Hepatocyte (in vitro differentiated cells): ENCODE measurements around the gene CDCA7L. TPM values are rescaled to one million over a fixed set of nuclear protein-coding genes. Genes with fewer than 3 reads are reported as not detected.

Source experiments
- DNase-seq: peaks from one replicate; pipeline ENCODE4 v3.0.0-alpha.2; 2016; ENCODE audit warnings: low spot score
- H2AFZ ChIP-seq: fragments of 200-600 bp; sonication (generic); 2 replicates; pipeline ENCODE4 v1.6.0; 2016; ENCODE audit warnings: antibody characterized with exemption, mild to moderate bottlenecking
- H3K27ac ChIP-seq: fragments of 200-600 bp; sonication (generic); 2 replicates; pipeline ENCODE4 v1.5.1; 2016; ENCODE audit warnings: mild to moderate bottlenecking
- H3K27me3 ChIP-seq: fragments of 200-600 bp; sonication (generic); 2 replicates; pipeline ENCODE4 v1.6.1; 2016
- H3K36me3 ChIP-seq: fragments of 200-600 bp; sonication (generic); replicated peaks from 2 replicates; pipeline ENCODE4 v1.5.1; 2016; ENCODE audit warnings: low read depth; ENCODE audit not compliant: insufficient read depth
- H3K4me1 ChIP-seq: fragments of 200-600 bp; sonication (generic); 2 replicates; pipeline ENCODE4 v1.5.1; 2016; ENCODE audit warnings: mild to moderate bottlenecking, moderate library complexity; ENCODE audit not compliant: insufficient read depth
- H3K4me2 ChIP-seq: fragments of 200-600 bp; sonication (generic); 2 replicates; pipeline ENCODE4 v1.6.0; 2016
- H3K4me3 ChIP-seq: fragments of 200-600 bp; sonication (generic); 2 replicates; pipeline ENCODE4 v1.5.1; 2016; ENCODE audit warnings: mild to moderate bottlenecking
- H3K79me2 ChIP-seq: fragments of 200-600 bp; sonication (generic); 2 replicates; pipeline ENCODE4 v1.6.0; 2017; ENCODE audit warnings: mild to moderate bottlenecking
- H3K9me2 ChIP-seq: fragments of 200-600 bp; sonication (generic); replicated peaks from 2 replicates; pipeline ENCODE4 v1.6.0; 2017; ENCODE audit warnings: mild to moderate bottlenecking; ENCODE audit not compliant: insufficient read depth
- H3K9me3 ChIP-seq: fragments of 200-600 bp; sonication (generic); 2 replicates; pipeline ENCODE4 v1.5.1; 2016; ENCODE audit warnings: low read depth, mild to moderate bottlenecking
- H4K20me1 ChIP-seq: fragments of 200-600 bp; sonication (generic); 2 replicates; pipeline ENCODE4 v1.6.0; 2016; ENCODE audit warnings: mild to moderate bottlenecking; ENCODE audit not compliant: insufficient read depth, poor library complexity, severe bottlenecking
- CTCF ChIP-seq: fragments of 200-600 bp; sonication (generic); IDR thresholded peaks from 2 replicates; pipeline ENCODE4 v1.5.1; 2016; ENCODE audit warnings: antibody characterized with exemption, mild to moderate bottlenecking; ENCODE audit not compliant: poor library complexity
- EZH2 ChIP-seq: fragments of 200-600 bp; sonication (generic); IDR thresholded peaks from 2 replicates; pipeline ENCODE4 v1.6.1; 2016; ENCODE audit warnings: antibody characterized with exemption, mild to moderate bottlenecking, borderline replicate concordance
- EZH2phosphoT487 ChIP-seq: fragments of 200-600 bp; sonication (generic); IDR thresholded peaks from one replicate; pipeline ENCODE4 v1.6.1; 2018; ENCODE audit warnings: antibody characterized with exemption, mild to moderate bottlenecking, low read depth, moderate library complexity; ENCODE audit not compliant: unreplicated experiment, severe bottlenecking
- WGBS: methylation state at CpG from one replicate; pipeline ENCODE4 v1.1.6; 2016; ENCODE audit warnings: low lambda C conversion rate; ENCODE audit errors: missing lambda C conversion rate; 5-methylcytosine and 5-hydroxymethylcytosine counted together
- polyA plus RNA-seq: library from polyadenylated mRNA; unstranded; fragments of >200 nt; fragmentation: Nextera tagmentation; extraction: Ambion mirVana; gene quantifications from 2 replicates; pipeline ENCODE4 v1.2.1, GENCODE V29; 2016
- total RNA-seq: library from RNA; depleted of rRNA; stranded (reverse); fragments of >200 nt; gene quantifications from 2 replicates; pipeline ENCODE4 v1.2.3, GENCODE V29; 2014

Gene CDCA7L
- total and polyA plus RNA-seq, 2 experiments from 2014 or later: 4.5 to 13.0 TPM

GRCh38 chr7:21972397-21972784, 26.7 kb upstream of the CDCA7L start:
- no peaks in the 10 kb centered on the region for H3K4me1 ChIP-seq
- no peaks in the 10 kb centered on the region for H3K9me2 ChIP-seq
- no peak for DNase-seq
- no peaks in the 10 kb centered on the region for H3K27me3 ChIP-seq
- H3K27ac ChIP-seq: no peak overlapping the region
- H3K4me3 ChIP-seq: no peak overlapping the region
- H3K9me3 ChIP-seq: no peaks in the 10 kb centered on the region
- no peak overlapping the region for H3K4me2 ChIP-seq
- no peaks in the 10 kb centered on the region for H4K20me1 ChIP-seq
- H2AFZ ChIP-seq: no peak overlapping the region
- no peaks in the 10 kb centered on the region for H3K79me2 ChIP-seq
- no peaks in the 10 kb centered on the region for H3K36me3 ChIP-seq
- TF ChIP-seq EZH2phosphoT487: no peak
- no peak for TF ChIP-seq EZH2
- TF ChIP-seq CTCF: no peak
- 70% methylated on average over 5 of the region's 5 CpGs for WGBS

GRCh38 chr7:21971780-21972396, 26.2 kb upstream of the CDCA7L start:
- no peak overlapping the region for H2AFZ ChIP-seq
- WGBS: 80% methylated on average over 6 of the region's 6 CpGs

GRCh38 chr7:21969822-21970221, 24.1 kb upstream of the CDCA7L start:
- Histone ChIP-seq H3K4me3 (no peak overlapping the region), H4K20me1 (no peaks in the 10 kb centered on the region), H3K36me3 (no peaks in the 10 kb centered on the region), H2AFZ (no peak overlapping the region), H3K27me3 (no peaks in the 10 kb centered on the region), H3K9me2 (no peaks in the 10 kb centered on the region), H3K79me2 (no peaks in the 10 kb centered on the region), H3K9me3 (no peaks in the 10 kb centered on the region), H3K4me2 (no peak overlapping the region), H3K4me1 (no peaks in the 10 kb centered on the region), H3K27ac (no peak overlapping the region)
- no peak for TF ChIP-seq EZH2phosphoT487
- TF ChIP-seq EZH2: no peak
- TF ChIP-seq CTCF: no peak
- no peak for DNase-seq

More at GRCh38 chr7:21971780-21972396, 26.2 kb upstream of the CDCA7L start:
- no peak overlapping the region for H3K4me2 ChIP-seq
- H3K27ac ChIP-seq: no peak overlapping the region
- no peaks in the 10 kb centered on the region for H4K20me1 ChIP-seq
- H3K4me3 ChIP-seq: no peak overlapping the region
- no peaks in the 10 kb centered on the region for H3K27me3 ChIP-seq
- no peaks in the 10 kb centered on the region for H3K9me2 ChIP-seq
- no peaks in the 10 kb centered on the region for H3K9me3 ChIP-seq
- DNase-seq: no peak
- TF ChIP-seq CTCF (no peak), EZH2 (no peak), EZH2phosphoT487 (no peak)
- no peaks in the 10 kb centered on the region for H3K79me2 ChIP-seq
- H3K36me3 ChIP-seq: no peaks in the 10 kb centered on the region
- no peaks in the 10 kb centered on the region for H3K4me1 ChIP-seq

GRCh38 chr7:21967598-21968003, 21.9 kb upstream of the CDCA7L start:
- Histone ChIP-seq H2AFZ (no peak overlapping the region), H3K79me2 (no peaks in the 10 kb centered on the region), H3K36me3 (no peaks in the 10 kb centered on the region), H4K20me1 (no peaks in the 10 kb centered on the region), H3K4me3 (no peak overlapping the region), H3K4me2 (no peak overlapping the region), H3K9me3 (no peaks in the 10 kb centered on the region), H3K9me2 (no peaks in the 10 kb centered on the region), H3K27ac (no peak overlapping the region), H3K27me3 (peaks cover 10% of the 10 kb centered on the region), H3K4me1 (no peaks in the 10 kb centered on the region)
- no peak for DNase-seq
- TF ChIP-seq EZH2phosphoT487 (no peak), CTCF (no peak), EZH2 (no peak)
- WGBS: 71% methylated on average over 8 of the region's 8 CpGs
